HG03159 (cell line): Measurements from ENCODE around the gene SLAIN2.

Experiments used
- ATAC-seq: cut with Tn5 transposase; IDR thresholded peaks from one replicate; pipeline ENCODE4 v1.9.1; 2021; ENCODE audit warnings: mild to moderate bottlenecking, moderate library complexity; ENCODE audit not compliant: unreplicated experiment

The SLAIN2 gene

DNA sequence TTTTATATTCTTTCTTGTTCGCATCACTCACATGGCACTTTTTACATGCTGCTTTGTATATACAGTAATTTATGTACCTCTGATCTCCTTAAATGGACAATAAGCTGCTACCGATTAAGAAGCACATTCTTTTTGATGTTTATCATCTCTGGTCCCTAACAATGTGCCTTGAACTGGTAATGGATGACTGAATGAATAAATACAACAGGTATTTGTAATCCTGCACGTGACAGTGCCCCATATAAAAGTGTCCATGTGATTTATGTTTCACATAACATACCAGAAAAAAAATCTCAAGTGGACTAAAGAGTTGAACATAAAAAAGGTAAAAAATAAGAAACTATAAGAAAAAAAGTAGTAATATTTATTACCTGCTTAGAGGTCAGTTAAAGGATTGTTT, 7.7 kb upstream of the SLAIN2 start:
- ATAC-seq = no peak

DNA sequence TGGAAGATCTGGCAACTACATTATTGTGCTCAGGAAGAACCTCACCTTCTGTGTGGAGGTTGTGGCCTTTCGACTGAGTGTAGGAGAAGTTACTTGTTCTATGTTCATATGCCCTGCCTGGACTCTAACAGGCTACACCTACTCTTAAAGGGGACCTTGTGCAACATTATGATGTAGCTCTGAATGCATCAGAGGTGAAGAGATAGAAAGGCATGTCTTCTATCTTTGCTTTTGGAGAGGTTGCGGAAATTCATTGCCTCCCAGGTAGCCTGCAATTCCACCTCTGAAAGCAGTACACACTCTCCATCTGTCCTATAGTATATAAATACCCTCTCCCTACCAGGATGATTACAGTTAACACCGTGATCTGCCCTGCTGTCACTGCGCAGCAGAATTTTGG, 7.1 kb upstream of the SLAIN2 start:
- ATAC-seq = no peak

DNA sequence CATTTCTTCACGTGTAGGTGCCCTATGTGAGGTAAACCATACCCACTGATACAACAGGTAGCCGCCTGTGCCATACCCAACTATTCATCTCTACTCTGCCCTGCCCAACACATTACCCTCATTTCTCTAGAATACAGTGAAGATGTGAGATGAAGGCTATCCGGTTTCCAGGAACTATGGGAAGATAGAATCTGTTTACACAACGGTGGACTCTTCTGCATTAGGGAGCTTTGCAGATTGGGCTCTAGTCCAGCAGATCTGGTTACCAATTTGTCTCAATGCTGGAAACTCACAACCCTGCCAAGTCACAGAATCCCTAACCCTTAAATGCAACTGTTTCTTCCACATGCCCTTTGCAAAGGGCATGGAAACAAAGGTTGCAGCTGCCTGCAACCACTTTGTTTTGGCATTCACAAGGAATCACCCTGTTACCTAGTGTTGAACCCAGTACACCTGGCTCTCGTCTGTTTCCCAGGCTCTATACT, 6.4 kb upstream of the SLAIN2 start:
- no peak for ATAC-seq

DNA sequence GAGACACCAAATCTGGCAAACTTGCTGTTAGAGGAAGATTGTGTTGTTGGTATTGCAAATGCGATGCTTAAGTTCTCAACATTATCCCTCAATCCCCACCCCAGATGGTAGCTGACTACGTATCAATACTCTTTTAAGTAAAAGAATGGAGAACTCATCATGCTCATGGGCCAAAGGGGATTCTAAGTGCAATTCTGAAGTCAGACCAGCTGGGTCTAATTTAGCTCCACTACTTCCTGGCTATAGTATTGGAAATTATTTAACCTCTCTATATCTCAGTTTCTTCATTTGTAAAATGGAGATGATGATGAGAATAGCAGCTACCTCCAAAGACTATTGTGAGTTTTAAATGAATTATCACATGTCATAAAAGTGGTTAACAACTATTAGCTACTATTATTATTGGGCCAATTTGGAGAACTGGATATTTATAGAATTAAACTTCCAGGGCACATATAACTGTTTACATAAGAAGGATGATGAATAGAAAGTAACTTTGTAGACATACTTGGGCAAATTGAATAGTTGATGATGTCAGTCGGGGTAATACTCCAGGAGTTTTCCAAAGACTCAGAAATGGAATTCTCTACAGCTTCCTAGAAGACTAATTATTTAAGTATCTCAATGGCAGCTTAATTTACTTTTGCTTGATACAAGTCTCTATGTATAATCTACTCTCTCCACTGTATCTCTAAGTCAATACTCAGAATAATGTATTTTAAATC, 5.0 kb upstream of the SLAIN2 start:
- ATAC-seq = no peak

DNA sequence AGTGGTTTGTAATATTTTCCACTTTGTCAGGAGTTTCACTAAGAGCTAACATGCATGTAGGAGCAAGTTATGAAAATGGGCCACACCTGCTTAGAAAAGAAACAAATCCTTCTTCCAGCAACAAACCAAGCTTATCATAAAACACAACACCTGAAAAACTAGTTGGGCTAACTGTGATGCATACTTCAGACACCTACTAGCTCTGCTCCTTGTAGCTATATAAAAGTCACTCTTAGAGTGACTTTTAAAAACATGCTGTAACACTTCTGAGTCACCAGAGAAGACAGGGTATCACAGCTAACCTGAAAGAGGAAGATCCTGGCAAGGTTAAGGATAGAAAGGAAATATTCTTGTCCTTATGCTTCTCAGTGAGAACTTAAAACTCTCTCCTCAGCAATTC, 3.6 kb upstream of the SLAIN2 start:
- no peak for ATAC-seq

DNA sequence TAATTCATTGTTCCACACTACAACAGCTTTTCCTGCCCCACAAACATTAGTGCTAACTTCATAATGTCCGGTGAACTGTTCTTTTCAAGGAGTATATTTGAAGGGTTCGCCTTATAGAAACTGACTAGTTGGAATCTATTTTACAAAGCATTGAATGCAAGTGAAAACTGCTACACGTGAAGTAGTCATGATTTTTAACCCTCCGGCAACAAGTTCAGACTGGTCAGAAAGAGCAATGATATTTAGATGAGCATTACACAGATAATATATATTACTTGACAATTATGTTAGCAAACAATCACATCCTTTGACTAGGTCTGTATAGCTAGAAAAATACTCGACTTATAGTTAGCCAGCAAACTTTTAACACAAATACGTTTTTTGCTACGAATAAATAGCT, 1.7 kb upstream of the SLAIN2 start:
- no peak for ATAC-seq

DNA sequence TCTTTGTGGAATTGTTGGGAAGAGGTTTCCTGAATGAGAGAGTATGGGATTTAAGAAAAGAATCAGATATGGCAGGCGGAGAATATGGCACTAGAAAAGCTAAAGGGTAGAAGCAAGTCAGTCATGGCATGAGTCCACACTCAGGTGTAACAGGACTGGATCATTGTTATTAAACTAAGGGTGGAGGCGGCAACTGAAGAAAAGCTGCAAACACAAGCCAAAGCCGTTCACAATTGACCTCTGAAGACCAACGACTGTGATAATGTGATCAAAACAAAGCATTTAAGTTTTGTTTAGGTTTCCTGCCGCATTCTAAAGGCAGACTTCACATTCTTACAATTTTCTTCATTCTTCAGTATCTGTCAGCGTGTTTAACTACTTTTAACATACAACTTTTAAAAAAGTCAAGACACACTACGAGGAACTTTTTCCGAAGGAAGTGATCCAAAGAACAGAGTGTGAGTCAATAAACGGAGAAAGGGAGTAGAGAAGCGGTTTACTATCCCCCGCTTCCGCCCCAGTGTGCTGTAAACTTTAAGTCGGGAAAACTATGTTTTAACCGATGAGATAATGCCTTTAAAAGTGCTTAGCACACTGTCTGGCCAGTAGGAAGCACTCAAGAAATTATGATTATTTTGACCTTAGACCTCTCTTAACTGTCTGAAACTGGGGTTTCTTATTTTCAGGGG, 909 bp upstream of the SLAIN2 start:
- peak; percentile 5 for ATAC-seq

DNA sequence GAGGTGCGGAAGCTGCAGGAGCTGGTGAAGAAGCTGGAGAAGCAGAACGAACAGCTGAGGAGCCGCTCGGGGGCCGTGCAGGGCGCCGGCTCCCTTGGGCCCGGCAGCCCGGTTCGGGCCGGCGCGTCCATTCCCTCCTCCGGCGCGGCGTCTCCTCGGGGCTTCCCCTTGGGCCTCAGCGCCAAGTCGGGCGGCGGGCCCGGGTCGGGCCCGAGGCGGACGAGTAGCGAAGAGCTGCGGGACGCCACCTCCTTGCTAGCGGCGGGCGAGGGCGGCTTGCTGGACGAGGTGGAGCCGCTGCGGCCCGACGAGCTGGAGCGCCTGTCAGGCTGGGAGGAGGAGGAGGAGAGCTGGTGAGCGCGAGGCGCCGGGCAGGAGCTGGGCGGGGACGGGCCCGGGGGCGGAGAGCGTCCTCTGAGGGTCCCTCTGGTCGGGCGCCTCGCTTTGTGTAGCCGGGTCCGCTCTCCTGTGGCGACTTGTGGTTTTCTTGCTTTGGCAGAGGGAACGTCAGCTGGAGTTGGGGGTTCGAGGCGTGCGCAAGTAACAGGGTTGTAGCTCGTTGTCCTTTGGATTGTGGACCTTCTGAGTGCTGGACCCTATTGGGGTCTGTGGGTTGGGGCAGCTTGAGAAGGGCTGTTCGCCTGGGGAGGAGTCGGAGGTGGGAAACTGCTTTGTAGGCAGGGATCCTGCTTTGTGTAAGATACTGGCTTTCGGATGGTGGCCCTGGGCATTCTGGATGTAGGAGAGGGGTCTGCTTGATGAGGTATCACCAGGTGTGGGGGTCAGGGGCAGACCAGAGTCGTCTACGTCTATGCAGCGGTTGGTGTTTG, 662 bp downstream of the SLAIN2 start:
- peak; percentile 17 for ATAC-seq

DNA sequence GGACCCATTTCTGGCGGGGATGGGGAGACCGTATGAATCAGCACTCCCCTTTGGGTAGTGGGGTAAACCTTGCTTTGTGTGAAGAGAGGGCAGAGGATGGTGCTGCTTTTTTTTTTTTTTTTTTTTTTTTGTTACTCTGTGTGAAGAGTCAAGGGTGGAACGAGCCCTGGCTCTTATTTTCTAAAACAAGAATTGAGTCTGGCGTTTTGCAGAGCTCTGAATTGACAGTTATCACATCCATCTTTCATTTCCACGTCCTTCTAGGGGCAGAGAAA, 1.2 kb downstream of the SLAIN2 start:
- no peak for ATAC-seq

DNA sequence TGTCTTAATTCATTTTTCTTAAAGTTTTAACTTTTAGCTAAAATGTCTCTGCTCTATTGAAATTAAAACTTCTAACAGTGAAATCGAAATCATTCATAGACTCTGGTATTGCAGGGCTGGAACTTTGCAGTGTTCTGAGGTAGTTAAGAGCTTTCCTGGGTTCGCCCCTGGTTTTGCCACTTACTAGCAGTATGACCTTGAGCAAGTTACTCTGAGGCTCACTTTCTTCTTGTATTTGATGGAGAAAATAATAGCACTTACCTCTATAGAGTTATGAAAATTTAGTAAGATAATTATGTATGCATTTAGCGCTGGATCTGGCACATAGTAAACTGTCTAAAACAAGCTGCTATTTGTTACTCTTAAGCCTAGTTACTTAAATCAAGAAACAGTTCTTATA, 1.7 kb downstream of the SLAIN2 start:
- ATAC-seq = no peak

DNA sequence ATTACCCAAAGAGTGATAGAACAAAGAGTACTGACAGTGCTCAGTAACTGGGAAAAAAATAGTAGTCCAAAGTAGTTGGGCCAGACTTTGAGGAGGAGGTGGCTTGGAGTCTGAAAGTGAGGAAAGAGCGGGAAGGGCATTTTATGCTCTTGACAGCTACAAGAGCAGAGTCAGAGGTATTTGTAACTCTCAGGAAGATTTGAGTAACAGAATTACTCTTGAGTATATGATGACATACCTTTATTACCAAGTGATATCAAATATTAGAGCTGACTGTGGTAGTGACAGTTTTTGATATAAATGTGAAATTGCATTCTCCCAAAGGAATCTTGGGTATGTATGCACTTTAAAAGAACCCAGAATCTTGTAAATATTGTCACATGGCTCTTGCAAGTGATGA, 2.2 kb downstream of the SLAIN2 start:
- ATAC-seq = no peak

DNA sequence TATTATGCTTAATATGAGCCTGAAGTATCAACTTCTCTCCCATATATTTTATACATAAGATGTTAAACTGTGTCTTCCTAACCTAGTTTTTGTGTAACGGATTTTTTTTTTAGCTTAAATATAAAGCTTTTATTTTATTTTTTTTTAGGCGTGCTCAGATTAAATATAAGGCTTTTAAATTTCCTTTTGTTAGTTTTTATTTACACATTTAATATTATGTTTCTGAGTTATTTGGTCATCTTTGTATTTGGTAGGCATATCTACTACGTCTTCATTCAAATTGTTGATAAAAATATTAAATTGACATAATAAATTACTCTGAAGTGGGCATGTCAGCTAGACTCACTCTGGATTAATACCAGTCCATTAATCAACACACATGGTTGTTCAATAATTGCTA, 4.2 kb downstream of the SLAIN2 start:
- no peak for ATAC-seq

DNA sequence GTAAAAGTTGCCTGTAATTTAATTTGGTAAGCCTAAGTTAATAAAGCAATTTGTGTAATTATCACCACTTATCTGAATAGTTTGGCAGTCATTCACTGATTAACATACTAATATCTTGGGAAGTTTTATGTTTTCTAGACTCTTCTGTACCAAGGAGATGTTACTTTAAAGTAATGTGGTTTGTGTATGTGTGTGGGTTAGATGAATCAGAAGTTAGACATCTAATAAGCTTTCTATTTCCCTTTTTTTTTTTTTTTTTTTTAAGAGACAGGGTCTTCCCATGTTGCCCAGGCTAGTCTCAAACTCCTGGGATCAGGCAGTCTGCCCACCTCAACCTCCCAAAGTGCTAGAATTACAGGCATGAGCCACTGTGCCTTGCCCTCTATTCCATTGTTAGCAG, 5.3 kb downstream of the SLAIN2 start:
- ATAC-seq = no peak

DNA sequence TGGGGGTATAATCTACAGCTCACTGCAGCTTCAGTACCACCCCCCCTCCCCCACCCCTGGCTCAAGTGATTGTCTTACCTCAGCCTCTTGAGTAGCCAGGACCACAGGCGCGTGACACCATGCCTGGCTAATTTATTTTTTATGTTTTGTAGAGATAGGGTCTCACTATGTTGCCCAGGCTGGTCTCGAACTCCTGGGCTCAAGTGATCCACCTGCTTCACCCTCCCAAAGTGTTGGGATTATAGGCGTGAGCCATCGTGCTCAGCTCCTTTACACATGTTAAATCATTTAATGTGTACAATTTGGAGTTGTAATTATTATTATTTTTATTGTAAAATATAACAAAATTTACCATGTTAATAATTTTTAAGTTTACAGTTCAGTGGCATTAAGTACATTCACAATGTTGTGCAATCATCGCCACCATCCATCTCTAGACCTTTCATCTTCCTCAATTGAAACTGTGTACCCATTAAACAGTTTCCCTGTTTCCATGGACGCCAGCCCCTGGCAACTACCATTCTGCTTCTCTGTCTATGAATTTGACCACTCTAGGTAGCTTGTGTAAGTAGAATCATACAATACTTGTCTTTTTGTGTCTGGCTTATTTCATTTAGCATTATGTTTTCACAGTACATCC, 6.1 kb downstream of the SLAIN2 start:
- no peak for ATAC-seq

DNA sequence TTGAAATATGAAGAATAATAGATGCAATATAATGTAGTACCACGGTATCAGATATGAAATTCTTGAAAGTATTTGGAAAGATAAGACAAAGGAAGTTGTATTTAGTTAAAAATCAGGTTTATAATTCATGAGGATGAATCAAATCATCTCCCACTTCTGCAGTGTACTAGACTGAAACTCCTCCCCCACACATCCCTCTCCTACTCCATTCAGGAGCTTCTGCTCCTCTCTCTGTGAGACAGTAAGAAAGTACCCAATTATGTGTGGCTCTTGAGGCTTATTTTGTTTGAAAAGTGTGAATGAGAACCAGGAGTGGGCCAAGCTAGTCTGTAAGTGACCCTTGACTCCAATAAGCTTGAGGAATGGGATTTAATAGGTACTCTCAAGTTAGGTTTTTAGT, 9.5 kb downstream of the SLAIN2 start:
- no peak for ATAC-seq

DNA sequence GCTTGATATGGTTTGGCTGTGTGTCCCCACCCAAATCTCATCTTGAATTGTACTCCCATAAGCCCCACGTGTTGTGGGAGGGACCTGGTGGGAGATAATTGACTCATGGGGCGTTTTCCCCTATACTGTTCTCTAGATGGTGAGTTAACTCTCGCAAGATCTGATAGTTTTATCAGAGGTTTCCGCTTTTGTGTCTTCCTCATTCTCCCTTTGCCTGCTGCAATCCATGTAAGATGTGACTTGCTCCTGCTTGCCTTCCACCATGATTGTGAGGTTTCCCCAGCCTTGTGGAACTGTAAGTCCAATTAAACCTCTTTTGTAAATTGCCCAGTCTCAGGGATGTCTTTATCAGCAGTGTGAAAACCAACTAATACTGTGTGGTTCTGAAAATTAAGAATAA, 11.5 kb downstream of the SLAIN2 start:
- ATAC-seq = no peak

DNA sequence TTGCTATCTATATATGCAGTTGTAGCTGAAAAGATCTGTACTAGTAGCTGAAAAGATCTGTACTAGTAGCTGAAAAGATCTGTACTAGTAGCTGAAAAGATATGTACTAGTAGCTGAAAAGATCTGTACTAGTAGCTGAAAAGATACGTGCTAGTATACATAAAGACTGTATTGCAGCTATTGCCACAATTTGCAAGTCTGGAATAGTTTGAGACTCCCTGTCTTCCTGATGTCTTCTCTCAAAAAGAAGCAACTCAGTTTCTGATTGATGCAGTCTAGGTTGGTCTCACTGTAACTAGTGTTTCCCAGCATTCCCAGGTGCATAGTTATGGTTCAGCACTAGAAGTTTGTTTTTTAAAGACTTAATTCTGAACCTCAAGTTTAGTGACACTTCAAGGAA, 15.0 kb downstream of the SLAIN2 start:
- ATAC-seq = no peak

DNA sequence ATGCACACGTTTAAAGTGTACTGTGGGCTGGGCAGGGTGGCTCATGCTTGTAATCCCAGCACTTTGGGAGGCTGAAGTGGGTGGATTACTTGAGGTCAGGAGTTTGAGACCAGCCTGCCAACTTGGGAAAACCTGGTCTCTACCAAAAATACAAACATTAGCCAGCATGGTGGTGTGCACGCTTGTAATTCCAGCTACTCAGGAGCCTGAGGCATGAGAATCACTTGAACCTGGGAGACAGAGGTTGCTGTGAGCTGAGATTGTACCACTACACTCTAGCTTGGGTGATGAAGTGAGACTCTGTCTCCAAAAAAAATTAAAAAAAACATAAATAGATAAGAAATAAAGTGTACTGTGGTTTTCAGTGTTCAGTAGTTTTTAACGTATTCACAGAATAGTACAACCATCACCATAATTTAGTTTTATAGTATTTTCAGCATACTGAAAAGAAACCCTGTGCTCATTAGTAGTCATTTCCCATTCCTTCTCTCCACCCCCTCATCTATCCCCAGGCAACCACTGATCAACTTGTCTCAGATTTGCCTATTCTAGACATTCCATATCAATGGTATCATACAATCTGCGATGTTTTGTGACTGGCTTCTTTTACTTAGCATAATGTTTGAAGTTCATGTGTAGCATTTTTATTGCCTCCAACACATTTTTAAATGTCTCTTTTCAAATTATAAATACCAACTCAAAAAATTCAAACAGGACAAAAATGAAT, 19.1 kb downstream of the SLAIN2 start:
- no peak for ATAC-seq

DNA sequence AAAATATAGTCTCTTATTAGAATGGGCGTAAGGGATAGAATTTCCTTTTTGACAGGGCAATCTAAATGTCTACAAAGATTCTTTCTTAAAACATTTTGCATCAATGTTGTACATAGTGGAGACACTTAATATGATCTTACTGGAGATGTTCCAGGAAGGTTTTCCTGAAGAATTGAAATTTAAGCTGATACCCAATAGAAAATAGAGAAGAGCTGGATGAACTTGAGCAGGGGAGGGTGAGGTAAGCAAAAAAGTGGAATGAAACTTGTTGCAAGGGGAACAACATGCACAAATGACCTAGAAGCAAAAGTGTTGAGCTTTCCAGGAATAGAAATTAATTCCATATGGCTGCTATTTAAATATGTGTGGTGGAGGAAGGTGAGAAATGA, 19.7 kb downstream of the SLAIN2 start:
- ATAC-seq = no peak

DNA sequence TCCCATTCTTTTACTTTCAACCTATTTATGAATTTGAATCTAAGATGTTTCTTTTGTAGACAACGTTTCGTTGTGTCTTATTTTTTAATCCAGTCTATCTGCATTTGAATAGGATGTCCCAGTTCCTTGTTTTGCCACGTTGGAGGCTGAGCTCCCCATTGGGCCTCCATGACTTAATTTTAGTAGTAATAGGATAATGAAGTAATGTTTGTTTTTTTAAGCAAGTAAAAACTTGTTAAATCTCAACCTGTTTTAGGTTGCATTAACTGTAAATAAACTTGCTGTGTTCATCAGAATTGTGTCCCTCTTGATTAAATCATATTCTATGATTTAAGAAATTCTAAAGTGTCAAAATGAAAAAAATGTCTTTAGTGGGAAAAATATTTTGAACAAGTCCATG, 25.3 kb downstream of the SLAIN2 start:
- no peak for ATAC-seq

DNA sequence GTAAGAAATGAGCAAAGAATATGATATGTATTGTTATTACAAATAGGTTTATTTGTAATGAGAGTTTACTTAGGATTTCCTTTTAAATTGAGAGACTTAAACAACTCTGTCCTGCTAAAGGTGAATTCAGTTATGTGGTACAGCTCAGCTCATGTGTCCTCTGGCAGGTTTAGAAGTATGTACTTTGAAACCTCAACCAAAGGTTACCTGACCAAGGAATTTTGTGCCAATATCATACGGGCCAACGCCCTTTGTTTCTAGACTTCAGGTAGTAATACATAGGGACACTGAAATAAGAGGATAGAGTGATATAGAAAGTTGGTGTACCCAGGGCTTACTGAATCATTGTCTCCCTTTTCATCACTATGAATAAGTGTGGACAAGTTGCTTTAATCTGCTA, 25.7 kb downstream of the SLAIN2 start:
- no peak for ATAC-seq
